Urothelium cell line (cell line): ENCODE data around the gene TSSK6.

Source experiments
- DNase-seq: peaks from one replicate; pipeline ENCODE4 v3.0.0; 2011; ENCODE audit warnings: low spot score, mixed read lengths
- FAIRE-seq: peaks from 2 replicates; lab custom pipeline; 2011; peaks lifted over from hg19 to GRCh38; lab: Jason Lieb, UNC

Gene TSSK6

DNA sequence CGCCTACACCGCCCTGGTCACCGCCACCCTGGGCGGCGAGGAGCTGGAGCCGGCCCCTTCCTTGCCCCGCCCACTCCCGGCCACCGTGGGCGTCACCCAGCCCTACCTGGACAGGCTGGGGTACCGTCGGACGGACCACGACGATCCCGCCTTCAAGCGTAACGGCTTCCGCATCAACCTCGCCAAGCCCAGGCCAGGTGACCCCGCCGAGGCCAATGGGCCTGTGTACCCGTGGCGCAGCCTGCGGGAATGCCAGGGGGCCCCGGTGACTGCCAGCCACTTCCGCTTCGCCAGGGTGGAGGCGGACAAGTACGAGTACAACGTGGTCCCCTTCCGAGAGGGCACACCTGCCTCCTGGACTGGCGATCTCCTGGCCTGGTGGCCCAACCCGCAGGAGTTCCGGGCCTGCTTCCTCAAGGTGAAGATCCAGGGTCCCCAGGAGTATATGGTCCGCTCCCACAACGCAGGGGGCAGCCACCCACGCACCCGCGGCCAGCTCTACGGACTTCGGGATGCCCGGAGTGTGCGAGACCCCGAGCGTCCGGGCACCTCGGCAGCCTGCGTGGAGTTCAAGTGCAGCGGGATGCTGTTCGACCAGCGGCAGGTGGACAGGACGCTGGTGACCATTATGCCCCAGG lies 29.7 kb upstream of the TSSK6 start:
- no peak for DNase-seq
- FAIRE-seq = no peak

DNA sequence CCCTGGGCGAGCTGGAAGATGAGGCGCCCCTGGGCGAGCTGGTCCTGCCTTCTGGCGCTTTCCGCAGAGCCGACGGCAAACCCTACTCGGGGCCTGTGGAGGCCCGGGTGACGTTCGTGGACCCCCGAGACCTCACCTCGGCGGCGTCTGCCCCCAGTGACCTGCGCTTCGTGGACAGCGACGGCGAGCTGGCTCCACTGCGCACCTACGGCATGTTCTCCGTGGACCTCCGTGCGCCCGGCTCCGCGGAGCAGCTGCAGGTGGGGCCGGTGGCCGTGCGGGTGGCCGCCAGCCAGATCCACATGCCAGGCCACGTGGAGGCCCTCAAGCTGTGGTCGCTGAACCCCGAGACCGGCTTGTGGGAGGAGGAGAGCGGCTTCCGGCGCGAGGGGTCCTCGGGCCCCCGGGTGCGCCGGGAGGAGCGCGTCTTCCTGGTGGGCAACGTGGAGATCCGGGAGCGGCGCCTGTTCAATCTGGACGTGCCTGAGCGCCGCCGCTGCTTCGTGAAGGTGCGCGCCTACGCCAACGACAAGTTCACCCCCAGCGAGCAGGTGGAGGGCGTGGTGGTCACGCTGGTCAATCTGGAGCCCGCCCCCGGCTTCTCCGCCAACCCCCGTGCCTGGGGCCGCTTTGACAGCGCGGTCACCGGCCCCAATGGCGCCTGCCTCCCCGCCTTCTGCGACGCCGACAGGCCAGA lies 29.1 kb upstream of the TSSK6 start:
- no peak for FAIRE-seq
- no peak for DNase-seq

DNA sequence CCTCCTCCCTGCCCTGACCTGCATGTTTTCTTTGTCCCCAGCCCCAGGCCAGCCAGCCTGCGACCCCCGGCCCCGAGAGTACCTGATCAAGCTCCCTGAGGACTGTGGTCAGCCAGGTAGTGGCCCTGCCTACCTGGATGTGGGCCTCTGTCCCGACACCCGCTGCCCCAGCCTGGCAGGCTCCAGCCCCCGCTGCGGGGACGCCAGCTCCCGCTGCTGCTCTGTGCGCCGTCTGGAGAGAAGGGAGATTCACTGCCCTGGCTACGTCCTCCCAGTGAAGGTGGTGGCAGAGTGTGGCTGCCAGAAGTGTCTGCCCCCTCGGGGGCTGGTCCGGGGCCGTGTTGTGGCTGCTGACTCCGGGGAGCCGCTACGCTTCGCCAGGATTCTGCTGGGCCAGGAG lies 28.3 kb upstream of the TSSK6 start:
- FAIRE-seq (no peak), DNase-seq (no peak)

DNA sequence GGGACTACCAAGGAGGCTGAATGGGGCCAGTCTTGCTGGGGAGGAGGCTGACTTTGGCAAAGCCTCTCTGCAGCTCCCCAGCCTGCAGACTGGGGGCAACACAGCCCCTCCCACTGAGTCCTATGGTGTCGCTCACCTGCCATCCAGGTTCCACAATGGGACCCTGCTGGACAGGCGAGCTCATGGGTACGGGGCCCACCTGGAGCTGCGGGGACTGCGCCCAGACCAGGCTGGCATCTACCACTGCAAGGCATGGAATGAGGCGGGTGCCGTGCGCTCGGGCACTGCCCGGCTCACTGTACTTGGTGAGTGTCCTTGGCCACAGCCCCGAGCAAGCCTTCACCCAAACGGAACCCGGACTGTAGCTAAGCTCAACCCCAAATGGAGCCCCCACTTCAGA lies 27.8 kb upstream of the TSSK6 start:
- FAIRE-seq = no peak
- no peak for DNase-seq

DNA sequence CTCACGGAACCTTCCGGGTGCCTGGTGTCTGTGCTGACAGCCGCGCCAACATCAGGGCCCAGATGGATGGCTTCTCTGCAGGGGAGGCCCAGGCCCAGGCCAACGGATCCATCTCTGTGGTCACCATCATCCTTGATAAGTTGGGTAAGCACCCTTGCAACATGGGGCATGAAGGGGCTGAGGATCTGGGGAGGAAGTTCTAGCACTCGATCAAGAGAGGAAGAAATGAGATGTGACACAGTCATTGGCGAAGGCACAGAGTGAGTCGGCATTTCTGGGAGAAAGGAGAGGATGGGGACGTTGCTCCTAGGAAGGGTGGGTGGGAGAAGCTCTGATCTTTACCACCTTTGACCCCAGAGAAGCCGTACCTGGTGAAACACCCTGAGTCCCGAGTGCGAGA lies 27.2 kb upstream of the TSSK6 start:
- FAIRE-seq (no peak), DNase-seq (no peak)

DNA sequence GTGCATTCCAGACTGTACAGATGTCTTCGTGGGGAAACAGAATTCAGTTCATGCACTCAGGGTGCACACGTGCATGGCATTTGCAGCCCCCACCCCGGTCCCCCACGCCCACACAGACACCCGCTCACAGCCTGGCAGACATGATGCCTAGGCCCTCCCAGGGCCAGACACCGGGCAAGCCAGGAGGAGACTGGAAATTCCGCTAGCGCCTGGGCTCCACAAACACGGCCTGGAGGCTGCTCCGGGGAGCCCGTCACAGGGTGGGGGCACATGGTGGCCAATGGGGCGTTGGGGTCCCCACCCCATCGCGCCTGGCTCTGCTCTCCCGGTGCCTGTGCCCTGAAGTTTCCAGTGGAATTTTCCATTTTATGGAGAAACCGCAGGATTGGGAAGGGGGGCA lies 26.3 kb upstream of the TSSK6 start:
- DNase-seq (no peak), FAIRE-seq (no peak)

DNA sequence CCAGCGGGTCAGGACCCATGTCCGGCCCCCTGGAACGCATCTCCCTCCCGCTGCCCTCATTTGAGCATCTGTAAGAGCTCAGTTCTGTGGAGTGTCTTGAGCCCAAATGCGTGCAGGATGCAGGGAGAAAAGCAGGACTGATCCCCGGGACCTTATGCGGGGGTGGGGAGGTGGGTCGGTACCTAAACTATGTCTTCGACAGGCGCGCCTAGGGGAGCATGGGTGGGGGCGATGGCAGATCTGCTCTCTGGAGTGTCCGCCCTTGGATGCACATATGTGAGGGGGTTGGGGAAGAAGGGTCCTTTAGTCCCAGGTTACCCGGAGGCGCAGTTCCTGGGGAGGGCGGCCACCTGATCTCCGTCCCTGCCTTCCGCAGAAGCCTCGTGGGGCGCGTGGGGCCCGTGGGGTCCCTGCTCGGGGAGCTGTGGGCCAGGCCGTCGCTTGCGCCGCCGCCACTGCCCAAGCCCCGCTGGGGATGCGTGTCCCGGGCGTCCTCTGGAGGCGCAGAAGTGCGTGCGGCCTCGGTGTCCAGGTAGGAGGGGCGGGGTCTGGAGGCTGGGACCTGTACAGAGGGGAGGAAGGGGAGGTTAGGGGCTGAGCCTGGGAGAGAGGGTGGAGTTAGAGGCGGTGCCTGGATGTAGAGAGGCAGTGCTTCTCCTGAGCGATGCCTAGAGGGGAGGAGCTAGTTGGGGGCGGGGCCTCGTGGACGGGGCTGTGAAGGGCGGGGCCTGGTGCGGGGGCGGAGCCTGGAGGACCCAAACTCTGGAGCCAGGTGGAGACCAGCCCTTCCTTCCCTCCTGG lies 25.6 kb upstream of the TSSK6 start:
- peak; percentile 37 for DNase-seq
- FAIRE-seq = no peak

DNA sequence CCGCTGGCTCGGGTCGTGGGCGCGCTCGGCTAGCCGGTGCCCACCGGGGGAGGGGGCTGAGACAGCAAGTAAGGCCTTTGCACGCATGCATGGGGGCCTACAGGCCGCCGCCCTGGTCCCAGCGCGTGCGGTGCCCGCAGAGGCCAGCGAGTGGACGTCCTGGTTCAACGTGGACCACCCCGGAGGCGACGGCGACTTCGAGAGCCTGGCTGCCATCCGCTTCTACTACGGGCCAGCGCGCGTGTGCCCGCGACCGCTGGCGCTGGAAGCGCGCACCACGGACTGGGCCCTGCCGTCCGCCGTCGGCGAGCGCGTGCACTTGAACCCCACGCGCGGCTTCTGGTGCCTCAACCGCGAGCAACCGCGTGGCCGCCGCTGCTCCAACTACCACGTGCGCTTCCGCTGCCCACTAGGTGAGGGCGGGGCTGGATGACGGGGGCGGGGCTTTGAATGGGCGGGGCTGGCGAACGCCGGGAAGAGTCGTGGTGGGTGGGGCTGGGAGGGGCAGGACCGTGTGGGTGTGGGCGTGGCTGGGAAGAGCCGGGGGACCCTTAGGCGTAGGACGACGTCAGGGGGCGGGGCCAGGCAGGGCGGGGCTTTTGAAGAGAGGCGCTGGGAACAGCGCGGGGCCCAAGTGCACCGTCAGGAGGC lies 24.8 kb upstream of the TSSK6 start:
- FAIRE-seq = no peak
- no peak for DNase-seq

DNA sequence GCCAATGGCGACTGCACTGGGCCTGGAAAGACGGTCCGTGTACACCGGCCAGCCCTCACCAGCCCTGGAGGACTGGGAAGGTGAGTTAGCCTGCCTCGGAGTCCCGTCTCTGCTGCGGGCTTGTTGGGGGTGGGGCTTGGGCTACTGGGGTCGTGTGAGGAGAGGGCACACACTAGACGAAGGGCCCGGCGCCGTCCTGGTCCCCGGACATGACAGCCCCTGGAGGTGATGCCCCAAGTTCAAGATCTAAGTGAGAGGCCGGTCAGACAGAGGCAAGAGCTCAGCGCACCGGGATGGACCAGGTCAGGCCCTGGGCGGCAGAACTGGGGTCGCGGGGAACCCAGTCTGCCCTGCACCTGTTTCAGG lies 24.3 kb upstream of the TSSK6 start:
- DNase-seq = no peak
- FAIRE-seq = no peak

DNA sequence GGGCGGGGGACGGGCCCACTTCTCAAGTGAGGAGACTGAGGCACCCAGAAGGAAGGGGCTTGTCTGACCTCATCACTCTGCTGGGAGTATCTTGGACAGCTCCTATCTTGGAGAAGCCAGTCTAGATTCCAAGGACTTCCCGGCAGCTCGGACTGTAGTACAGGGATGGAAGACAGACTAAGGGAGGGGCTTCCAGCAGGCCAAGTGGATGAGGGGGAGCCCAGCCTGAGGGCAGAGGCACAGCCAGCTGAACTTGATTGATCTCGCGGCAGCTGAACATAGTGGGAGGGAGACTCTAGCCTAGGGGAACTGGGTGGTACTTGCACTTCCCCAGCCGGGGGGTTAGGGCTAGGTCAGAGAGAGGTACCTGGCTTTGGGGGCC lies 23.4 kb upstream of the TSSK6 start:
- DNase-seq = no peak
- no peak for FAIRE-seq

DNA sequence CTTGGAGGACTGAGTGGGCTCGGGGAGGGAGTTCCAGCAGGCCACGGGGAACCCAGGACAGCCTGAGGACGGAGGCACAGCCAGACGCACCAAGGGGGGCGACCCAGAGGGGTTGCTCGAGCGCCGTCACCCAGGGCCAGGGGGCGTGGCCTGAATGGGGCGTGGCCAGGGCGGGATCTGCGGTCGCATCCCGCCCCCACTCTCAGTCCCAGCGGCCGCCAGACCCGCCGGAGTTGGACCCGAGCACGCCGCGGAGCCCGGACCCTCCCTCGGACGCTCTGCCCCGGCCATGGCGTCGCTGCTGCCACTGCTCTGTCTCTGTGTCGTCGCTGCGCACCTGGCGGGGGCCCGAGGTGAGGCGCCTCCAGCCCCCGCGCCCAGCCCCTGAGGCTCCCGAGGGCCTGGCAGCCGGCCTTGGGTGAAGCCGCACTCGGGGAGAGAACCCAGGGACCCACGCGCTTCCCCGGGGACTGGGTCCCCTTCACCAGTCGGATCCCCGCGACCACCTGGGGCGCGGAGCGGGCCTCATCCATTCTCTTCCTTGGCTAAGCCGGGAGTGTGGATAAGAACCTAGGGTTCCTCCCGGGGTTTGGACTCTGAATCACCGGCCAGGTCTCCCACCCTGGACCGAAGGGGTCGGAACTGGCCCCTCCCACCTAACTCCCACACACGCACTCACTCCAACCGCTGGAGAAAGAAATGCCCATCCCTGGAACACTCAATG lies 22.9 kb upstream of the TSSK6 start, which contains the start of gene CILP2:
CILP2 (plus strand) TSS at position 205 of the 724 bp plus-strand sequence; CDS start at position 290, 85 bp downstream.
- DNase-seq = no peak
- FAIRE-seq = no peak

DNA sequence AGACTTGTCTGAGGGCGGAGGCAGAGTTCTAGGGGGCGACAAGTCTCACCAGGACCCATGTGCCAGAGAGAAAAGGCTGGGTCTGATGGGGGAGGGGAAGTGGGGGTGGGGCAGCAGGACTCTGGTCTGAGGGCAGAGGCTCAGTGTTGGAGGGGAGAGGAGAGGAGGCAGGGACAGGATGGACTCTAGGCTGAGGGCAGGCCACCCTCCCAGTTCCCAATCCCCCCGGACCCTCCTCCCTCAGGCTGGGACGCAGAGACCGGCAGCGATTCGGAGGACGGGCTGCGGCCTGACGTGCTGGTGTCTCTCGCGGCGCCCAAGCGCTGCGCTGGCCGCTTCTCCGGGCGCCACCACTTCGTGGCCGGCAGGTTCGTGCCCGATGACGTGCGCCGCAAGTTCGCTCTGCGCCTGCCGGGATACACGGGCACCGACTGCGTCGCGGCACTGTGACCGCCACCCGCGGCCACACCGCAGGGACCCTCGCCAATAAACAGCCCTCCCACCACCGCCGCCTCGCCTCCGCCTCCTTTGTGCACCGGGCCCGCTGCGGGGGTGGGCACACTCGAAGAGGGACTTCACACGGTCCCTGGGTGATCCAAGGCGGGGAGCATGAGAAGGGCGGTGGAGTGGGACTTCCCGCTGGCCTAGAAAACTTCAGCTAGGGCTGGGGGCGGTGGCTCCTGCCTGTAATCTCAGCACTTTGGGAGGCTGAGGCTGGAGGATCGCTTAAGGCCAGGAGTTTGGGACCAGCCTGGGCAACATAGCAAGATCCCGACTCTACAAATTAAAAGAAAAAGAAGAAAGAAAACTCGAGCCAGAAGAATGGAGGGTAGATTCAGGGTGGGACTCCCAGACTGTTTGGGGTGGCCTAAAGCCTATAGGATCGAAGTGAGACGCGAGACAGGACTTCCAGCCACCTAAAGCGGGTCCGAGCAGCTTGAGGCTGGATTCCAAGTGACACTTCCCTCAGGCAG lies 22.0 kb upstream of the TSSK6 start:
- no peak for FAIRE-seq
- DNase-seq = no peak

DNA sequence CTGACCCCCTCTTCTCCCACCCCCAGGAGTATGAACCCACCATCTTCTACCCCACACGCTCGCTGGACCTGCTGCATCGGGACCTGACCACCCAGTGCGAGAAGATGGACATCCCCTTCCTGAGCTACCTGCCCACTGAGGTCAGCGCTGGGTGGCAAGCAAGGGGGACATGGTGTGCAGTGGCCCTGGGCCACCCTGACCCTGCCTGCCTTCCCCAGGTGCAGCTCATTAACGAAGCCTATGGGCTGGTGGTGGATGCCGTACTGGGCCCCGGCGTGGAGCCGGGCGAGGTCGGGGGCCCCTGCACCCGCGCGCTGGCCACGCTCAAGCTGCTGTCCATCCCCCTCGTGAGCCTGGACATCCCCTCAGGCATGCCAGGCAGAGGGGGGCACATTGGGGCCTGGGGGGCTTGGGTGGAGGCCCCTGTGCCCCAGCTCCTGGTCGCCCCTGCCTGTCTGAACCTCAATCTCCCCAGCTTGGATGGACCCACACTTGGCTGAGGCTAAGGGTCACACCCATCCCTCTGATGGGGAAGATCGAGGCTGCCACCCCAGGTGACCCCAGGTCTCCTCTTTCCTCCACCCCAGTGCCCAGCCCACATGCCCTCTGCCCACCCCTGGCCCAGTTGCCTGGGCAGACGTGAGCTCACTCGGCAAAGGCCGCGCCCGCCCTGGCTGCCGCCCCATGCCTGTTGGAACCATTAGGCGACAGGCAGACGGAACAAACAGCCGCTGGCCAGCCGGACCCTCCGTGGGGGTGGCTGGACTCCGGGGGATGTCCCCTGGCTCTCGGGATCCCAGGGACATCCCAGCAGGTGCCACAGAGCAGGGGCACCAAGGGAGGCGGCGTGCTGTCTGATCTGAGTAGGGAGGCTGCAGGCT lies 20.2 kb upstream of the TSSK6 start:
- no peak for DNase-seq
- FAIRE-seq = no peak

DNA sequence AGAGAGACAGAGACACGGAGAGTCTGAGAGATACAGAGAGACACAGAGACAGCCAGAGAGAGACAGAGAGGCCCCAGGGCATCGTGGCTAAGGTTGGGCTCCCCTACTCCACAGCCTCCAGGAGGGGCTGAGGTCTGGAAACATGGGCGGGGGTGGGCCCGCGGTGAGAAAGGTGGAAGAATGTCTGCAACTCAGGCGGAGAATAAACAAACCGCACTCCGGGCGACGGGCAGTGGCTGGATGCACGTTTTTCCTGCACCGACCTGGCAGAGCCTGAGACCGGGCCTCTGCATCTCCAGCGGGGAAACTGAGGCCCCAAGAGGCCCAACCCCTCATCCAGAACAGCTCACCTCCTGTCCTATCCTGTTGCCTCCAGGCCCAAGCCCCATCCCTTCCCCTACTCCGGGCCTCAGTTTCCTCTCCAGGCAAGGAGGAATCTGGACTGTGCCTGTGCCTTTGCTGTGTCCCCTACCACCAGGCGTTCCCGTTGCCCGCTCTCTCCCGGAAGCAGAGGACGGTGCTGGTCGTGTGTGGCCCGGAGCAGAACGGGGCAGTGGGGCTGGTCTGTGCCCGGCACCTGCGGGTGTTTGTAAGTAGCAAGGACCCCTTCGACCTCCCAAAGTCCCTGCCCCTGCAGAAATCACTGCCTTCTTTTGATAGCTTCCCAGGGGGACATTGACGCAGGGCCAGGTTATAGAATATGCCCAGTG lies 19.4 kb upstream of the TSSK6 start:
- no peak for FAIRE-seq
- DNase-seq = no peak

DNA sequence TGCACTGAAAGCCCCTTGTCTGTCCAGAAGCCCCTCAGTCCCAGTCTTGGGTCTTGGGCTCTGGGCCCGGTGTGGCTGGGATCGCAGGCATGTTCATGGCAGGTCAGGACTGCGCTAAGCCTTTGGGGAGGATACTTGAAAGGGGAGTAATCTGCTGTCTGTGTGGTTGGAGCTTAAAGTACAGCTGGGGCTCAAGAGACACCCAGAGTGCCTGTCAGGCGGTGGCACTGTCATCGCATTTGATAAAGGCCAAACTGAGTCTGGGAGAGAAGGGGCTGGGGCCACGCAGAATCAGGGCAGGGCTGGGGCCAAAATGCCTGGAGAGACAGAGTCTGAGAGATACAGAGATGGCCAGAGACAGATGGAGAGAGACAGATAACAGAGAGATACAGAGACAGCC lies 18.5 kb upstream of the TSSK6 start:
- DNase-seq = no peak
- FAIRE-seq = no peak

DNA sequence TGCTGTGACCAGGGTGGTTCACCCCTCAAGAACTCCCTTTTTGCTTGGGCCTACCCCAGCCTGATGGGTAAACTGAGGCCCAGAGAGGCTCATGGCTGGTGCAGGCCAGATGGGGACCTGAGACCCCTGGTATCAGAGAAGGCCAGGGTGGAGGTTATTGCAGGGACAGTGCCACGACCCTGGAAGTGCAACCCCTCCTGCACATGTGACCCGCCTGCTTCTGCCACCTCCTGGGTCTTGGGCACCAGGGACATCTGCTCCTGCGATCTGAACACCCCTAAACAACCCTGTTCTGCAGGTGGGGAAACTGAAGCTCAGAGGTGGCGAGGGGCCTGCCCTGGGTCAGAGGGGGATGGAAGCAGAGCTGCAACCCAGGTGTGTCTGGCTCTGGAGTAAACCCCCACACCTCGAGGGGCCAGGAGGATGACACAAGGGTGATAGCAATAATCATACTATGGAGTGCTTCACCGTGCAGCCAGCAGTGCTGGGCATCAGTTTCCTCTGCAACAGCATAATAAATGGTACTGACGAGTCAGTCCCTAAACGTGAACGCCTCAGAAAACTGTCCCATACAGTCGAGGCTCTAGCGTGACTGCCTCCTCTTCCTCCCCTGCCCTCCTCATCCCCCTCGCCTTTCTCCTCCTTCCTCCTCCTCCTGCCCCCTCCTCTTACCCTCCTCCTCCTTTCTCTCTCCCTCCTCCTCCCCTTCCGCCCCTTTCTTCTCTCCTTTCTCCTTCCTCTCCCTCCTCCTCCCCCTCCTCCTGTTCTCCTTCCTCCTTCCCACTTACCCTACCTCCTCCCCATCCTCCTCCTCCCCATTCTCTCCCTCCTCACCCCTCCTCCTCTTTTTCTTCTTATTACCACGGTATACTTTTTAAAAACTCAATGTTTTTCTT lies 17.7 kb upstream of the TSSK6 start:
- FAIRE-seq = no peak
- DNase-seq = no peak
